CD14-positive monocyte (primary cell): Measurements from ENCODE around the gene HYLS1. TPM values are rescaled to one million over a fixed set of nuclear protein-coding genes. Genes with fewer than 3 reads are reported as not detected.
A peak's percentile ranks its signal among the peaks of the same experiment; 100 is the strongest.

Source experiments
- DNase-seq, 3 donors: peaks; one replicate each; pipeline ENCODE4 v3.0.0-alpha.2; 2011 to 2022
- H2AFZ ChIP-seq: 2 replicates; pipeline ENCODE4 v1.6.0; 2012; ENCODE audit warnings: mild to moderate bottlenecking, low read depth, low read length, inconsistent platforms; ENCODE audit not compliant: insufficient read depth, poor library complexity, severe bottlenecking
- H3K27ac ChIP-seq, 2 donors: 1 replicate in 1 of 2; 2 replicates in 1 of 2; pipeline ENCODE4 v1.5.1; 2012 to 2013; ENCODE audit warnings: low read length in 2 of 2, control low read depth in 1 of 2, inconsistent platforms in 1 of 2, low read depth in 1 of 2, mild to moderate bottlenecking in 1 of 2
- H3K27me3 ChIP-seq, 2 donors: one replicate each; pipeline versions ENCODE4 v1.6.0 to v1.6.1; 2011 to 2013; ENCODE audit warnings: low read length in 2 of 2; ENCODE audit not compliant: control insufficient read depth in 2 of 2, insufficient read depth in 2 of 2
- H3K36me3 ChIP-seq, 2 donors: replicated peaks in 1 of 2; 1 replicate in 1 of 2; 2 replicates in 1 of 2; pipeline versions ENCODE4 v1.5.1 to v1.6.1; 2012 to 2013; ENCODE audit warnings: low read length in 2 of 2, control low read depth in 1 of 2, inconsistent platforms in 1 of 2, mild to moderate bottlenecking in 1 of 2; ENCODE audit not compliant: insufficient read depth in 2 of 2, control insufficient read depth in 1 of 2
- H3K4me1 ChIP-seq, 2 donors: 1 replicate in 1 of 2; 2 replicates in 1 of 2; pipeline versions ENCODE4 v1.5.1 to v1.6.1; 2012 to 2013; ENCODE audit warnings: low read length in 2 of 2, control low read depth in 1 of 2, inconsistent platforms in 1 of 2, mild to moderate bottlenecking in 1 of 2, moderate library complexity in 1 of 2; ENCODE audit not compliant: insufficient read depth in 2 of 2, control insufficient read depth in 1 of 2
- H3K4me2 ChIP-seq: replicated peaks from 2 replicates; pipeline ENCODE3; 2012; ENCODE audit warnings: low read length, moderate library complexity, mild to moderate bottlenecking; ENCODE audit not compliant: poor library complexity, severe bottlenecking; ENCODE audit errors: extremely low read depth
- H3K4me3 ChIP-seq, 3 experiments: fragments of 200-600 bp in 1 of 3; sonication (generic) in 1 of 3; replicated peaks in 1 of 3; 1 replicate in 2 of 3; 2 replicates in 1 of 3; pipeline ENCODE4 v1.5.1; 2011 to 2013; ENCODE audit warnings: low read length in 3 of 3, mild to moderate bottlenecking in 3 of 3, control low read depth in 2 of 3, low read depth in 2 of 3, inconsistent platforms in 1 of 3, moderate library complexity in 1 of 3
- H3K79me2 ChIP-seq: 2 replicates; pipeline ENCODE4 v1.6.0; 2012; ENCODE audit warnings: mild to moderate bottlenecking, control low read depth, inconsistent platforms, low read length, moderate library complexity; ENCODE audit not compliant: insufficient read depth
- H3K9ac ChIP-seq: 2 replicates; pipeline ENCODE4 v1.6.0; 2017; ENCODE audit warnings: low read length, mild to moderate bottlenecking; ENCODE audit not compliant: insufficient read depth, poor library complexity, severe bottlenecking
- H3K9me3 ChIP-seq, 2 donors: replicated peaks in 1 of 2; 1 replicate in 1 of 2; 2 replicates in 1 of 2; pipeline versions ENCODE4 v1.5.1 to v1.6.1; 2012 to 2013; ENCODE audit warnings: low read length in 2 of 2, control low read depth in 1 of 2; ENCODE audit not compliant: control insufficient read depth in 1 of 2, insufficient read depth in 1 of 2
- H4K20me1 ChIP-seq: 2 replicates; pipeline ENCODE4 v1.6.0; 2012; ENCODE audit warnings: mild to moderate bottlenecking, low read length, control low read depth, moderate library complexity; ENCODE audit not compliant: insufficient read depth
- H3K27ac Mint-ChIP-seq, 7 donors: one replicate each; pipeline ENCODE4 v1.8.0; 2020; ENCODE audit warnings: mild to moderate bottlenecking in 7 of 7, mixed read lengths in 7 of 7, moderate library complexity in 6 of 7, inconsistent platforms in 2 of 7
- H3K27me3 Mint-ChIP-seq, 3 donors: one replicate each; pipeline ENCODE4 v1.8.0; 2021 to 2022; ENCODE audit warnings: low read depth in 3 of 3, mild to moderate bottlenecking in 3 of 3, mixed read lengths in 3 of 3, moderate library complexity in 3 of 3, inconsistent platforms in 1 of 3
- H3K36me3 Mint-ChIP-seq, 2 donors: one replicate each; pipeline ENCODE4 v1.8.0; 2020; ENCODE audit warnings: mixed read lengths in 2 of 2, inconsistent platforms in 1 of 2, mild to moderate bottlenecking in 1 of 2
- H3K4me1 Mint-ChIP-seq: one replicate; pipeline ENCODE4 v1.8.0; 2020; ENCODE audit warnings: mild to moderate bottlenecking, mixed read lengths
- H3K4me3 Mint-ChIP-seq, 2 donors: one replicate each; pipeline ENCODE4 v1.8.0; 2020; ENCODE audit warnings: mild to moderate bottlenecking in 2 of 2, mixed read lengths in 2 of 2, moderate library complexity in 1 of 2
- H3K9me3 Mint-ChIP-seq, 7 donors: one replicate each; pipeline ENCODE4 v1.8.0; 2020 to 2022; ENCODE audit warnings: mixed read lengths in 7 of 7, mild to moderate bottlenecking in 6 of 7, moderate library complexity in 6 of 7, inconsistent platforms in 2 of 7
- CTCF ChIP-seq: fragments of 200-600 bp; IDR thresholded peaks from one replicate; pipeline ENCODE4 v1.8.0; 2022; ENCODE audit warnings: antibody characterized with exemption, mild to moderate bottlenecking
- WGBS: methylation state at CpG from one replicate; pipeline ENCODE4 v1.1.5; 2013; ENCODE audit warnings: missing lambda C conversion rate; ENCODE audit not compliant: insufficient coverage; 5-methylcytosine and 5-hydroxymethylcytosine counted together
- intact Hi-C, 2 donors: fragments of 100-400 bp; cut with micrococcal nuclease; formaldehyde crosslinking; loops; one replicate each; pipeline versions ENCODE4 v1.15.0 to v1.15.1; 2023
- polyA plus RNA-seq, 3 donors: library from polyadenylated mRNA; depleted of rRNA in 1 of 3; unstranded in 2 of 3; stranded (reverse) in 1 of 3; fragments of 300-500 nt in 2 of 3; fragments of >200 nt in 1 of 3; fragmentation: Illumina TruSeq in 2 of 3; gene quantifications; 1 replicate in 2 of 3; 2 replicates in 1 of 3; pipeline ENCODE4 v1.2.3, GENCODE V29; 2012 to 2021

Gene HYLS1
- polyA plus RNA-seq, 3 donors, result 0.61 to 2.6 (median 2.0) TPM

DNA sequence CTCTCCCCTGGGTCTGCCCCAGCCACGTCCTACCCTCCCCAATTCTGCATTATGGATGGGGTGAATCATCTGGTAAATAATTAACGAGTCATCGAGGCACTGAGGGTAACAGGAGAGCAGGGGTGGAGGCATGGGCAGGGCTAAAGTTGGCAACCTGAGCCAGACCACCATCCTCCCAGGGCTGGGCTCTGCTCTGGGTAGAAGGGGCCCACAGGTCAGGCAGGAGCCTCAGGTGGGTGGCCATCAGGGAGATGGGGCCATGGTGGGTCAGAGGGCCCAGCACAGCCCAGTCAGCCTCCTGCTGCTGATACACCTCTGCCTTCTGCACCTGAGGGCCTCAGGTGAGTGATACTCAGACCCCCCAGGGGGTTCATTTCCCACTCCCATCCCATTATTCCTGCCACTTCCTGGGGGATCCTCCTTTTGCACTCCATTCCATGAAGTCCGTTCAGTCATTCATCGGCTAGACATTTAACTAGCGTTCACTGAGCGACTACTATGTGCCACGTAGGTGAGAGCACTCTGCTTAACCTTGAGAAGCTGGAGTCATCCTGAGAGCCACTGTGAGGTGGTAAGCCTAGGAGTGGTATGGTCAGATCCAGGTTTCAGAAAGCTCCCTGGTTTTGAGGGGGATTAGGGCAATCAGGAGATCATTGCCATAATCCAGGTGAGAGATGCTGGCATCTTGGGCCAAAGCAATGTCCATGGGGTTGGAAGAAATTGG, 58.5 kb downstream of the HYLS1 start, which contains the start of gene VSIG10L2:
TSS of gene VSIG10L2 (plus strand) at position 248 of the 724 bp plus-strand sequence. CDS start at position 260, 12 bp downstream.
- Histone ChIP-seq H3K36me3 (no peaks in the 10 kb centered on the region), H4K20me1 (no peaks in the 10 kb centered on the region), H3K27ac (no peak within 1 kb of the TSS), H3K79me2 (no peaks in the 10 kb centered on the region), H3K4me2 (no peak within 1 kb of the TSS), H2AFZ (no peak within 1 kb of the TSS), H3K27me3 (no peaks in the 10 kb centered on the region), H3K9ac (no peak within 1 kb of the TSS), H3K4me3 (no peak within 1 kb of the TSS), H3K4me1 (no peaks in the 10 kb centered on the region), H3K9me3 (no peaks in the 10 kb centered on the region)
- no peak within 1 kb of the TSS for H3K4me3 Mint-ChIP-seq
- H3K27me3 Mint-ChIP-seq, result peaks cover 2 to 7% (median 2%) of the 10 kb centered on the region in 3 donors
- H3K27ac Mint-ChIP-seq, result peak within 1 kb of the TSS in 2 of 7 donors; percentile 33 to 45
- H3K36me3 Mint-ChIP-seq, result no peaks in the 10 kb centered on the region
- no peak for DNase-seq
- H3K4me1 Mint-ChIP-seq, result no peaks in the 10 kb centered on the region
- intact Hi-C loops, result no loop called here
- no peak for TF ChIP-seq CTCF
- 94% methylated on average over 5 of the region's 8 CpGs for WGBS
- no peaks in the 10 kb centered on the region for H3K9me3 Mint-ChIP-seq

DNA sequence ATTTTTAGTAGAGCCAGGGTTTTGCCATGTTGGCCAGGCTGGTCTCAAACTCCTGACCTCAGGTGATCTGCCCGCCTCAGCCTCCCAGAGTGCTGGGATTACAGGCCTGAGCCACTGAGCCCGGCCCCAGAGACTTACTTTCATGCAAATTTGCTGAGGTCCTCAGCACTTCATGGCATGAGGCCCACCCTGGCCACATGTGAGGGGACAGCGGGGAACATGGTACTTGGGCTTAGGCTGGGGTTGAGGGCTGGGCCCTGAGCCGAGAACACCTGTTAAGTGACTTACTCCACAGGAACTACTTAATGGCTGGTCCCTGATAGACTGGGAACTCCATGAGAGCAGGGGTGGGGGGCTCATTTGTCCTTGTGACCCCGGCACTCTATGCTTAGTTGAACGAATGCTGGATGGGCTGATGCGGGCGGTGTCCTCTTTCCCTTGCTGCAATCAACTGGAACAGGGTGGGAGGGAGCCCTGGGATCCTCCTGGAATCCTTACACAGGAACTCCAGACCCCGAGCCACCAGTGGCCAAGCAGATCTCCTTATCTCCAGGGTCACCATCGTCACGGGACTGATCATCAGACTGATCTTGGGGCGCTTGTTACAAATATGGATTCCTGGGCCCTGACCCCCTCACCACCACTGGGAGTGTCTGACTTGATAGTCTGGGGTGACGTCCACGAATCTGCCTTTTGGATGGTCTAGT, 59.4 kb downstream of the HYLS1 start:
- H3K9me3 ChIP-seq, result no peaks in the 10 kb centered on the region
- no peak overlapping the region for H3K4me3 ChIP-seq
- H4K20me1 ChIP-seq, result no peaks in the 10 kb centered on the region
- DNase-seq, result no peak
- H3K27ac ChIP-seq, result no peak overlapping the region
- H3K36me3 ChIP-seq, result no peaks in the 10 kb centered on the region
- H3K79me2 ChIP-seq, result no peaks in the 10 kb centered on the region
- H3K27me3 Mint-ChIP-seq, result peaks cover 2 to 7% (median 4%) of the 10 kb centered on the region in 3 donors
- intact Hi-C loops, result no loop called here
- no peaks in the 10 kb centered on the region for H3K4me1 ChIP-seq
- H3K9me3 Mint-ChIP-seq, result no peaks in the 10 kb centered on the region
- H3K36me3 Mint-ChIP-seq, result no peaks in the 10 kb centered on the region
- no peak for TF ChIP-seq CTCF
- no peak overlapping the region for H3K4me3 Mint-ChIP-seq
- H2AFZ ChIP-seq, result no peak overlapping the region
- H3K4me1 Mint-ChIP-seq, result no peaks in the 10 kb centered on the region
- H3K9ac ChIP-seq, result no peak overlapping the region
- H3K27me3 ChIP-seq, result no peaks in the 10 kb centered on the region
- H3K4me2 ChIP-seq, result no peak overlapping the region
- no peak overlapping the region for H3K27ac Mint-ChIP-seq
- WGBS, result 93% methylated on average over 10 of the region's 14 CpGs
